B cell (primary cell): ENCODE results near the gene FBF1. TPM values are rescaled to one million over a fixed set of nuclear protein-coding genes. Genes with fewer than 3 reads are reported as not detected.

Experiments
- ATAC-seq: fragments of 200-7000 bp; cut with Tn5 transposase; one replicate; pipeline ENCODE4 v1.10.0; 2021; ENCODE audit warnings: low read depth, mild to moderate bottlenecking, moderate number of reproducible peaks, moderate library complexity
- CTCF ChIA-PET: fragments of 350-600 bp; sonication (Branson Sonifier 250); formaldehyde crosslinking; loops from one replicate; lab custom pipeline; 2021; ENCODE audit warnings: antibody characterized with exemption, inconsistent platforms; lab: Charles Lee
- POLR2A ChIA-PET: fragments of 350-600 bp; sonication (Branson Sonifier 250); formaldehyde crosslinking; loops from one replicate; lab custom pipeline; 2021; ENCODE audit warnings: antibody characterized with exemption; lab: Charles Lee
- DNase-seq: peaks from one replicate; pipeline ENCODE4 v3.0.0; 2013
- H2AFZ ChIP-seq: 2 replicates; pipeline ENCODE4 v1.6.1; 2012; ENCODE audit warnings: mild to moderate bottlenecking, low read depth, low read length; ENCODE audit not compliant: insufficient read depth, poor library complexity, severe bottlenecking
- H3K27ac ChIP-seq, 2 donors: 1 replicate in 1 of 2; 2 replicates in 1 of 2; pipeline ENCODE4 v1.5.1; 2012 to 2013; ENCODE audit warnings: low read length in 2 of 2, mild to moderate bottlenecking in 2 of 2, moderate library complexity in 1 of 2
- H3K27me3 ChIP-seq, 4 experiments: fragments of 200-600 bp in 1 of 4; sonication (generic) in 1 of 4; replicated peaks in 1 of 4; 1 replicate in 2 of 4; 2 replicates in 2 of 4; pipeline versions ENCODE4 v1.6.1 to v1.7.0; 2013 to 2016; ENCODE audit warnings: low read length in 3 of 4, mild to moderate bottlenecking in 2 of 4, mixed read lengths in 1 of 4, moderate library complexity in 1 of 4; ENCODE audit not compliant: insufficient read depth in 4 of 4, control insufficient read depth in 3 of 4; ENCODE audit errors: control extremely low read depth in 1 of 4
- H3K36me3 ChIP-seq, 2 experiments: replicated peaks in 1 of 2; 1 replicate in 1 of 2; 2 replicates in 1 of 2; pipeline versions ENCODE4 v1.6.1 to v1.7.1; 2013; ENCODE audit warnings: low read length in 1 of 2; ENCODE audit not compliant: insufficient read depth in 2 of 2, control insufficient read depth in 1 of 2; ENCODE audit errors: control extremely low read depth in 1 of 2, extremely low read depth in 1 of 2
- H3K4me1 ChIP-seq, 2 donors: fragments of 200-600 bp in 1 of 2; sonication (generic) in 1 of 2; 1 replicate in 1 of 2; 2 replicates in 1 of 2; pipeline versions ENCODE4 v1.5.1 to v1.6.1; 2013 to 2017; ENCODE audit warnings: low read length in 2 of 2; ENCODE audit not compliant: control insufficient read depth in 2 of 2, insufficient read depth in 2 of 2
- H3K4me2 ChIP-seq: replicated peaks from 2 replicates; pipeline ENCODE3; 2012; ENCODE audit warnings: mild to moderate bottlenecking, low read depth, low read length; ENCODE audit not compliant: poor library complexity, severe bottlenecking
- H3K4me3 ChIP-seq, 5 experiments: fragments of 200-600 bp in 1 of 5; sonication (generic) in 1 of 5; 1 replicate in 3 of 5; 2 replicates in 2 of 5; pipeline versions ENCODE4 v1.5.1 to v1.7.0; 2011 to 2016; ENCODE audit warnings: low read length in 4 of 5, mild to moderate bottlenecking in 4 of 5, low read depth in 2 of 5, control low read depth in 1 of 5, moderate library complexity in 1 of 5; ENCODE audit not compliant: insufficient read depth in 1 of 5; ENCODE audit errors: control extremely low read depth in 1 of 5, extremely low read depth in 1 of 5
- H3K79me2 ChIP-seq: fragments of 200-600 bp; sonication (generic); one replicate; pipeline ENCODE4 v1.6.0; 2016; ENCODE audit warnings: low read length; ENCODE audit not compliant: control insufficient read depth, insufficient read depth
- H3K9ac ChIP-seq: fragments of 200-600 bp; sonication (generic); 2 replicates; pipeline ENCODE4 v1.6.1; 2017; ENCODE audit warnings: mild to moderate bottlenecking, low read length, moderate library complexity
- H3K9me3 ChIP-seq, 3 donors: one replicate each; pipeline versions ENCODE4 v1.6.1 to v1.7.1; 2013; ENCODE audit warnings: low read length in 2 of 3; ENCODE audit not compliant: control insufficient read depth in 2 of 3, insufficient read depth in 1 of 3; ENCODE audit errors: control extremely low read depth in 1 of 3
- H4K20me1 ChIP-seq: 2 replicates; pipeline ENCODE4 v1.6.0; 2012; ENCODE audit warnings: mild to moderate bottlenecking, low read length; ENCODE audit not compliant: insufficient read depth, control insufficient read depth, poor library complexity, severe bottlenecking
- H3K27ac Mint-ChIP-seq: one replicate; pipeline ENCODE4 v1.8.0; 2021; ENCODE audit warnings: mixed read lengths
- H3K27me3 Mint-ChIP-seq: one replicate; pipeline ENCODE4 v1.8.0; 2021; ENCODE audit warnings: mixed read lengths
- H3K4me1 Mint-ChIP-seq: one replicate; pipeline ENCODE4 v1.8.0; 2021; ENCODE audit warnings: mixed read lengths
- H3K4me3 Mint-ChIP-seq: one replicate; pipeline ENCODE4 v1.8.0; 2021; ENCODE audit warnings: mixed read lengths
- H3K9me3 Mint-ChIP-seq: one replicate; pipeline ENCODE4 v1.8.0; 2022; ENCODE audit warnings: mixed read lengths; ENCODE audit not compliant: insufficient read depth
- EZH2 ChIP-seq: IDR thresholded peaks from 2 replicates; pipeline ENCODE4 v1.6.1; 2012; ENCODE audit warnings: borderline replicate concordance, low read depth, mild to moderate bottlenecking, moderate library complexity, low read length; ENCODE audit not compliant: insufficient read depth, poor library complexity, severe bottlenecking
- WGBS: methylation state at CpG from one replicate; pipeline ENCODE4 v1.1.5; 2013; ENCODE audit warnings: missing lambda C conversion rate; ENCODE audit not compliant: insufficient coverage; 5-methylcytosine and 5-hydroxymethylcytosine counted together
- intact Hi-C: fragments of 100-400 bp; cut with micrococcal nuclease; formaldehyde crosslinking; loops from one replicate; pipeline ENCODE4 v1.10.0; 2022
- polyA plus RNA-seq: library from polyadenylated mRNA; depleted of rRNA; stranded (reverse); fragments of >200 nt; gene quantifications from 2 replicates; pipeline ENCODE4 v1.2.3, GENCODE V29; 2012
- total RNA-seq, 2 donors: library from RNA; stranded (reverse); fragments of 120-200 nt in 1 of 2; gene quantifications; 1 replicate in 1 of 2; 2 replicates in 1 of 2; pipeline versions ENCODE4 v1.2.3 to v1.2.4, GENCODE V29; 2013 to 2022
- TF ChIP-seq, protein P1 (sequence below): fragments of 200-600 bp; IDR thresholded peaks from one replicate; pipeline ENCODE4 v1.8.0; 2022; ENCODE audit warnings: antibody characterized with exemption, mild to moderate bottlenecking

Gene FBF1
- total and polyA plus RNA-seq, 2 donors (not counting 1 experiment from before 2014, with no cell fraction given) = 21.6 to 31.5 TPM

DNA sequence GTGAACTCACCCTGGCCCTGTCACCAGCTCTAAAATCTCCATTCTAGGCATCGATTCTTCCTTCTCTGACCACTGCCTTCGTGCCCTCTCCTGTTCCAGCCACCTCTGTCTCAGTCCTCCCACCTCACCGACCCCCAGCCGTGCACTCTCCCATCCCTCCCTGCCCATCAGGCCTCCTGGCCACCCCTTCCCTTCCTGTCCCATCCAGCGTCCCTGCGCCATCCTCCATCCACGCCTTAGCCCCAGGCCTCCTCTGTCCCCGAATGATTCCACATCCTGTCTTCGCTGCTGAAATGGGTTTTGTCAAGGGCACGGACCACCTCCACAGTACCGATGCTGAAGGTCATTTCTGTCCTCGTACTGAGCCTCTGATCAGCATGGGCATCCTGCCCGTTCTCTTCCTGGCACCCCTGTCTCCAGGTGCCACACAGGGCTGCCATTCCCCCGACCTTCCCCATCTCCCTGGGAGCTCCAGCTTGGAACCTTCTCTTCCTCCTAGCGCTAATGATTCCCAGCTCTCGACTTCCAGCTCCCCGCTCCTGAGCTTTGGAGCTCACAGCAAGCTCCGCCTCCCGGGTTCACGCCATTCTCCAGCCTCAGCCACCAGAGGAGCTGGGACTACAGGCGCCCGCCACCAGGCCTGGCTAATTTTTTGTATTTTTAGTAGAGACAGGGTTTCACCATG, 46.7 kb downstream of the FBF1 start:
- WGBS = 97% methylated on average over 22 of the region's 22 CpGs
- CTCF ChIA-PET = interaction anchor here (0.6 to 5.9 kb wide), 5 partner anchors 11 to 129 kb away, joined by 3 to 52 read pairs (median 3); partner anchors contain the start of genes GALK1, TRIM47 and WBP2
- H2AFZ ChIP-seq = no peak overlapping the region
- H3K4me2 ChIP-seq = no peak overlapping the region
- DNase-seq = no peak
- peaks cover 24% of the 10 kb centered on the region for H3K79me2 ChIP-seq
- Mint-ChIP-seq H3K4me3 (peak overlapping the region; percentile 66), H3K4me1 (peaks cover 26% of the 10 kb centered on the region), H3K27me3 (no peaks in the 10 kb centered on the region), H3K27ac (no peak overlapping the region), H3K9me3 (no peaks in the 10 kb centered on the region)
- POLR2A ChIA-PET = interaction anchor here (0.6 to 1.0 kb wide), 3 partner anchors 49 to 923 kb away, joined by 3 read pairs; no protein-coding TSS in a partner anchor
- ATAC-seq = no peak
- H3K4me3 ChIP-seq = no peak overlapping the region
- H3K9me3 ChIP-seq = no peaks in the 10 kb centered on the region
- no peak overlapping the region for H3K27ac ChIP-seq
- TF ChIP-seq, protein P1, sequence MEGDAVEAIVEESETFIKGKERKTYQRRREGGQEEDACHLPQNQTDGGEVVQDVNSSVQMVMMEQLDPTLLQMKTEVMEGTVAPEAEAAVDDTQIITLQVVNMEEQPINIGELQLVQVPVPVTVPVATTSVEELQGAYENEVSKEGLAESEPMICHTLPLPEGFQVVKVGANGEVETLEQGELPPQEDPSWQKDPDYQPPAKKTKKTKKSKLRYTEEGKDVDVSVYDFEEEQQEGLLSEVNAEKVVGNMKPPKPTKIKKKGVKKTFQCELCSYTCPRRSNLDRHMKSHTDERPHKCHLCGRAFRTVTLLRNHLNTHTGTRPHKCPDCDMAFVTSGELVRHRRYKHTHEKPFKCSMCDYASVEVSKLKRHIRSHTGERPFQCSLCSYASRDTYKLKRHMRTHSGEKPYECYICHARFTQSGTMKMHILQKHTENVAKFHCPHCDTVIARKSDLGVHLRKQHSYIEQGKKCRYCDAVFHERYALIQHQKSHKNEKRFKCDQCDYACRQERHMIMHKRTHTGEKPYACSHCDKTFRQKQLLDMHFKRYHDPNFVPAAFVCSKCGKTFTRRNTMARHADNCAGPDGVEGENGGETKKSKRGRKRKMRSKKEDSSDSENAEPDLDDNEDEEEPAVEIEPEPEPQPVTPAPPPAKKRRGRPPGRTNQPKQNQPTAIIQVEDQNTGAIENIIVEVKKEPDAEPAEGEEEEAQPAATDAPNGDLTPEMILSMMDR = no peak
- TF ChIP-seq EZH2 = no peak
- H3K36me3 ChIP-seq = peaks cover 2 to 27% of the 10 kb centered on the region in 2 experiments
- no peaks in the 10 kb centered on the region for H3K27me3 ChIP-seq
- no peak overlapping the region for H3K9ac ChIP-seq
- H3K4me1 ChIP-seq = peaks cover 16 to 19% of the 10 kb centered on the region in 2 donors
- H4K20me1 ChIP-seq = peaks cover 29% of the 10 kb centered on the region
- intact Hi-C loops = no loop called here
